ENCODE results near the gene UBE2F.
"Not testable (repeated sequence)": the region's sequence is repeated elsewhere in the genome, so short reads cannot be mapped to it uniquely, and the experiment has no call there.

UBE2F gene

GRCh38 chr2:237946423-237946822 is 20.4 kb upstream of the UBE2F start:
- no peak for DNase-seq

GRCh38 chr2:237951354-237951753 is 15.5 kb upstream of the UBE2F start:
- DNase-seq, result not testable (repeated sequence)

- no peak for DNase-seq
These were observed 14.9 kb upstream of the UBE2F start for GRCh38 chr2:237951878-237952277.

- DNase-seq, result no peak
These were observed 14.0 kb upstream of the UBE2F start for GRCh38 chr2:237952851-237953250.

GRCh38 chr2:237955640-237956401 is 11.0 kb upstream of the UBE2F start:
- no peak for DNase-seq

GRCh38 chr2:237956402-237956736 is 10.4 kb upstream of the UBE2F start:
- DNase-seq, result no peak

- no peak for DNase-seq
These were observed 5.2 kb upstream of the UBE2F start for GRCh38 chr2:237961637-237962036.

GRCh38 chr2:237962432-237963084 is 4.3 kb upstream of the UBE2F start:
- no peak for DNase-seq

- not testable (repeated sequence) for DNase-seq
These were observed 3.3 kb upstream of the UBE2F start for GRCh38 chr2:237963490-237963991.

GRCh38 chr2:237964194-237964577 is 2.6 kb upstream of the UBE2F start:
- no peak for DNase-seq

GRCh38 chr2:237964578-237965404 is 2.0 kb upstream of the UBE2F start:
- DNase-seq, result no peak

GRCh38 chr2:237965844-237966243 is 970 bp upstream of the UBE2F start:
- not testable (repeated sequence) for DNase-seq

GRCh38 chr2:237966250-237966564 is 607 bp upstream of the UBE2F start:
- DNase-seq, result no peak

- peak; percentile 43 for DNase-seq
These were observed 693 bp downstream of the UBE2F start for GRCh38 chr2:237967463-237967951.

- no peak for DNase-seq
These were observed 1.4 kb downstream of the UBE2F start for GRCh38 chr2:237968048-237968862.

GRCh38 chr2:237971661-237972060 is 4.8 kb downstream of the UBE2F start:
- DNase-seq, result no peak

GRCh38 chr2:237972211-237972610 is 5.4 kb downstream of the UBE2F start:
- no peak for DNase-seq

- DNase-seq, result no peak
These were observed 6.1 kb downstream of the UBE2F start for GRCh38 chr2:237972936-237973335.

- DNase-seq, result no peak
These were observed 10.6 kb downstream of the UBE2F start for GRCh38 chr2:237977380-237977779.

GRCh38 chr2:237978058-237978712 is 11.4 kb downstream of the UBE2F start:
- DNase-seq, result no peak

- no peak for DNase-seq
These were observed 12.5 kb downstream of the UBE2F start for GRCh38 chr2:237979331-237979730.

- no peak for DNase-seq
These were observed 13.3 kb downstream of the UBE2F start for GRCh38 chr2:237980087-237980486.
